PC-9 (cell line): ENCODE results near the gene RUNX1.

Source experiments
- CTCF ChIP-seq: fragments of 200-600 bp; sonication (generic); conservative IDR thresholded peaks from 2 replicates; pipeline ENCODE4 v1.6.1; 2017; ENCODE audit warnings: mixed run types, antibody characterized with exemption, mild to moderate bottlenecking, moderate library complexity
- EZH2 ChIP-seq: fragments of 200-600 bp; sonication (generic); IDR thresholded peaks from 2 replicates; pipeline ENCODE4 v1.8.0; 2017; ENCODE audit warnings: antibody characterized with exemption, low read depth

GRCh38 chr21:34992736-34993398 is 56.2 kb downstream of the RUNX1 start:
- TF ChIP-seq CTCF, result no peak
- no peak for TF ChIP-seq EZH2
